Measurements from ENCODE around the gene MANEAL.

DNA sequence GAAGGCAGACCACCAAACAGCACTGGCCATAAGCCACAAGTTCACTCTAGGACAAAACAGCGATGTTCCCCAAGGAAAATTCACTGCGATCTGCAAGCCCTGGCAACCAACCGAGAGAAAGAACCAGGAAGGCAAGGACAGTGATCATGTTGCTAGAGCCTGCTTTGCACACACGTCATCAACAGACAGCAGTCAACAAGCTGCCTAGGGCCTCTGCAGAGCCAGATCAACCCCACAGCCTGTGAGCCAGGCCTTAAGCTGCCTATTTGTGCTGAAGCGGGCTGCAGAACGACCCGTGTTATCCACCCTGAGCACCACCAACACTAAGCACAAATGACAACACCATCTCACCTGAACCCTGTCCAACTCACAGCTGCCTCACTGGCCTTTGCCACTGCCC is 20.6 kb downstream of the MANEAL start:
- TF ChIP-seq, protein P1, sequence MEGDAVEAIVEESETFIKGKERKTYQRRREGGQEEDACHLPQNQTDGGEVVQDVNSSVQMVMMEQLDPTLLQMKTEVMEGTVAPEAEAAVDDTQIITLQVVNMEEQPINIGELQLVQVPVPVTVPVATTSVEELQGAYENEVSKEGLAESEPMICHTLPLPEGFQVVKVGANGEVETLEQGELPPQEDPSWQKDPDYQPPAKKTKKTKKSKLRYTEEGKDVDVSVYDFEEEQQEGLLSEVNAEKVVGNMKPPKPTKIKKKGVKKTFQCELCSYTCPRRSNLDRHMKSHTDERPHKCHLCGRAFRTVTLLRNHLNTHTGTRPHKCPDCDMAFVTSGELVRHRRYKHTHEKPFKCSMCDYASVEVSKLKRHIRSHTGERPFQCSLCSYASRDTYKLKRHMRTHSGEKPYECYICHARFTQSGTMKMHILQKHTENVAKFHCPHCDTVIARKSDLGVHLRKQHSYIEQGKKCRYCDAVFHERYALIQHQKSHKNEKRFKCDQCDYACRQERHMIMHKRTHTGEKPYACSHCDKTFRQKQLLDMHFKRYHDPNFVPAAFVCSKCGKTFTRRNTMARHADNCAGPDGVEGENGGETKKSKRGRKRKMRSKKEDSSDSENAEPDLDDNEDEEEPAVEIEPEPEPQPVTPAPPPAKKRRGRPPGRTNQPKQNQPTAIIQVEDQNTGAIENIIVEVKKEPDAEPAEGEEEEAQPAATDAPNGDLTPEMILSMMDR (IDR thresholded peaks at IDR 0.05): no peak
- TF ChIP-seq POLR2A (IDR thresholded peaks at IDR 0.05): no peak
